HEK293T (cell line): ENCODE results near the gene BID.

Experiments
- CTCF ChIA-PET: fragments of 350-600 bp; formaldehyde crosslinking; extraction: SDS; loops from one replicate; lab custom pipeline; 2021; ENCODE audit warnings: antibody characterized with exemption, inconsistent platforms; lab: Yijun Ruan, JAX
- POLR2A ChIA-PET: fragments of 350-600 bp; formaldehyde crosslinking; extraction: SDS; loops from one replicate; lab custom pipeline; 2020; ENCODE audit warnings: antibody characterized with exemption, inconsistent platforms; lab: Yijun Ruan, JAX
- DNase-seq: peaks from one replicate; pipeline ENCODE4 v3.0.0; 2012; ENCODE audit warnings: mixed read lengths; ENCODE audit errors: extremely low spot score
- ARNT ChIP-seq: fragments of 450-650 bp; IDR thresholded peaks from 2 replicates; pipeline ENCODE4 v1.6.1; 2017; ENCODE audit warnings: mild to moderate bottlenecking
- BHLHE40 ChIP-seq: fragments of 450-650 bp; IDR thresholded peaks from 2 replicates; pipeline ENCODE4 v1.6.1; 2016; ENCODE audit warnings: mild to moderate bottlenecking, moderate library complexity, borderline replicate concordance
- CTBP1 ChIP-seq: fragments of 450-650 bp; IDR thresholded peaks from 2 replicates; pipeline ENCODE4 v1.6.1; 2016; ENCODE audit warnings: borderline replicate concordance
- ELF4 ChIP-seq: fragments of 450-650 bp; IDR thresholded peaks from 2 replicates; pipeline ENCODE4 v1.6.1; 2017; ENCODE audit warnings: antibody characterized with exemption
- FOXA1 ChIP-seq: fragments of 450-650 bp; IDR thresholded peaks from 2 replicates; pipeline ENCODE4 v1.6.1; 2016; ENCODE audit warnings: mild to moderate bottlenecking
- FOXK2 ChIP-seq: fragments of 450-650 bp; IDR thresholded peaks from 2 replicates; pipeline ENCODE4 v1.6.1; 2016; ENCODE audit warnings: mild to moderate bottlenecking
- FOXM1 ChIP-seq: fragments of 450-650 bp; IDR thresholded peaks from 2 replicates; pipeline ENCODE4 v1.6.1; 2017; ENCODE audit warnings: mild to moderate bottlenecking, borderline replicate concordance
- HDGF ChIP-seq: fragments of 450-650 bp; IDR thresholded peaks from 2 replicates; pipeline ENCODE4 v1.6.1; 2017; ENCODE audit warnings: antibody characterized with exemption, borderline replicate concordance
- L3MBTL2 ChIP-seq: fragments of 450-650 bp; conservative IDR thresholded peaks from 2 replicates; pipeline ENCODE4 v1.6.1; 2016; ENCODE audit warnings: mild to moderate bottlenecking
- LEF1 ChIP-seq: fragments of 450-650 bp; IDR thresholded peaks from 2 replicates; pipeline ENCODE4 v1.6.1; 2017; ENCODE audit warnings: mild to moderate bottlenecking, borderline replicate concordance
- NFRKB ChIP-seq: fragments of 450-650 bp; IDR thresholded peaks from 2 replicates; pipeline ENCODE4 v1.6.1; 2016; ENCODE audit warnings: mild to moderate bottlenecking, moderate library complexity
- PKNOX1 ChIP-seq: fragments of 450-650 bp; IDR thresholded peaks from 2 replicates; pipeline ENCODE4 v1.6.1; 2016
- SP1 ChIP-seq: fragments of 450-650 bp; IDR thresholded peaks from 2 replicates; pipeline ENCODE4 v1.6.1; 2017
- SUZ12 ChIP-seq: fragments of 450-650 bp; IDR thresholded peaks from 2 replicates; pipeline ENCODE4 v1.6.1; 2016; ENCODE audit warnings: mild to moderate bottlenecking
- TARDBP ChIP-seq: fragments of 450-650 bp; IDR thresholded peaks from 2 replicates; pipeline ENCODE4 v1.6.1; 2016
- ZNF384 ChIP-seq: fragments of 450-650 bp; IDR thresholded peaks from 2 replicates; pipeline ENCODE4 v1.6.1; 2016

Gene BID

DNA sequence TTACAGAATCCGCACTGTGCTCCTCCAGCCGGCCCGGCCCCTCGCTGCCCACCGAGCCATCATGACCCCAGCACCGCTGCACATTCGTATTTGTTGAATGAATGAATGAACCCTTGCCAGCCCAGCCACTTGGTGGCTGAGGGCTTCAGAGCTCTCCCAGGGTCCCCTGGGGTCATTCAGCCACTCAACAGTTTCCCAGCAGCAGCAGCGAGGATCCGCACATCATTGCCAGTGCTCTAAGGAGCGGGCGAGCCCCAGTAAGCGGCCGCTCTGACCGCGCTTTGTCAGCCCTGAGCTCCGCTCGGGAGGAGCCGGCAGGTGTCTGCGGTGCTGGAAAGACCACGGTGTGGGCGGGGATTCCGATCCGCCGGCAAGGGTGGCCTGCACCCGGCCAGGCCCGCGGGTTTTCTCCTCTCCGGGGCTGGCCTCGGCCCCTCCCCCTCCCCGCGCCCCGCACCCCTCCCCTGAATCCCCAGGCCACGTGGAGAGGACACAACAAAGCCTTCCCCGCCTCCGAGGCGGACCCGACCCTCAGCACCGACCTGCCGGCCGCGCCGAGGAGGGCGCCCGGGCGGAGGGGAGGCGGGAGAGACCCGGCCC, 563 bp downstream of the BID start:
- TF ChIP-seq CTBP1 (peak; percentile 12; the same call in 1 of the 2 replicates), ARNT (no peak)
- DNase-seq = peak; percentile 67
- CTCF ChIA-PET = interaction anchor here (0.8 to 2.2 kb wide), 3 partner anchors 8 to 31 kb away, joined by 3 to 10 read pairs (median 3); no protein-coding TSS in a partner anchor
- POLR2A ChIA-PET = interaction anchor here (0.7 to 1.9 kb wide), 5 partner anchors 9 to 31 kb away, joined by 3 to 16 read pairs (median 6); no protein-coding TSS in a partner anchor

GRCh38 chr22:17772958-17773605, 1.2 kb downstream of the BID start:
- no peak for DNase-seq
- CTCF ChIA-PET = interaction anchor here (0.5 to 2.2 kb wide), 5 partner anchors 8 to 1300 kb away, joined by 3 to 10 read pairs (median 3); no protein-coding TSS in a partner anchor
- POLR2A ChIA-PET = interaction anchor here (0.7 to 1.9 kb wide), 5 partner anchors 8 to 30 kb away, joined by 3 to 16 read pairs (median 6); no protein-coding TSS in a partner anchor
- TF ChIP-seq SP1 (no peak), ELF4 (no peak), BHLHE40 (no peak), HDGF (no peak), CTBP1 (no peak), ARNT (no peak), SUZ12 (no peak), FOXM1 (no peak), TARDBP (no peak), NFRKB (no peak), L3MBTL2 (no peak), LEF1 (no peak), ZNF384 (no peak), PKNOX1 (no peak), FOXA1 (no peak)

DNA sequence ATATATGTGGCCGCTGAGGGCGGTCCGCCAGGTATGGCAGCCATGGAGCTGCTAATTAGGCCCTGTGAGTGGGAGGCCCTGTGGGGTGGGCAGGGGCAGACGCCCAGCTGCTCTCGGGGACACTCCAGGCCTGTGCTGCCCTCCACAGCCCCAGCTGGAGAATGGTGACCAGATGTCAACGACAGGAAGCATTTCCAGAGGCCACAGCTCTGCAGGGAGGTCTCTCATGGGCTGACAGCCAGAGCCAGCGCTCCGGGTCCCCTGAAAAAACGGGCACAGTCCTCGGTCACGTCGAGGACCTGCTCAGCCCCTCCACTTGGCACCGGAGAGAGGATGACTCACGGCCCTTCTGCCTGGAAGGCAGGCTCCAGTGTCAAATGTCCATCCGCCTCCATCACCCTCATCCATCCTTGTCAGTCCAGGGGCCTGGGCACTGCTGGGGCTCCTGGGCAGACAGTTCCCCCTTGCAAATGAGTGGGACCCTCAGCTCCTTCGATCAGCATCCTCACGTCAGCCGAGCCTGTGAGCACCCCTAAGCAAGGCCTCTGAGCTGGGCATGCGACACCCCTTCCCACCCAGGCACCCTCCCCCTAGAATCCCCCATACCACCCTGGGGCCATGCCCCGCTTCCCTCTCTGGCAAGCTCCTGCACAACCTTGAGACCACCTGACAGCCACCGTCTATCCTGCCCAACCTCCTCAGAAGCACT, 1.9 kb downstream of the BID start:
- POLR2A ChIA-PET = interaction anchor here (1.0 kb wide), 1 partner anchor 13 kb away, joined by 3 read pairs; no protein-coding TSS in a partner anchor
- CTCF ChIA-PET = interaction anchor here (0.5 to 2.2 kb wide), 5 partner anchors 10 to 1301 kb away, joined by 3 to 10 read pairs (median 4); no protein-coding TSS in a partner anchor
- DNase-seq = no peak
- no peak for TF ChIP-seq L3MBTL2
- TF ChIP-seq PKNOX1 = peak; percentile 42

DNA sequence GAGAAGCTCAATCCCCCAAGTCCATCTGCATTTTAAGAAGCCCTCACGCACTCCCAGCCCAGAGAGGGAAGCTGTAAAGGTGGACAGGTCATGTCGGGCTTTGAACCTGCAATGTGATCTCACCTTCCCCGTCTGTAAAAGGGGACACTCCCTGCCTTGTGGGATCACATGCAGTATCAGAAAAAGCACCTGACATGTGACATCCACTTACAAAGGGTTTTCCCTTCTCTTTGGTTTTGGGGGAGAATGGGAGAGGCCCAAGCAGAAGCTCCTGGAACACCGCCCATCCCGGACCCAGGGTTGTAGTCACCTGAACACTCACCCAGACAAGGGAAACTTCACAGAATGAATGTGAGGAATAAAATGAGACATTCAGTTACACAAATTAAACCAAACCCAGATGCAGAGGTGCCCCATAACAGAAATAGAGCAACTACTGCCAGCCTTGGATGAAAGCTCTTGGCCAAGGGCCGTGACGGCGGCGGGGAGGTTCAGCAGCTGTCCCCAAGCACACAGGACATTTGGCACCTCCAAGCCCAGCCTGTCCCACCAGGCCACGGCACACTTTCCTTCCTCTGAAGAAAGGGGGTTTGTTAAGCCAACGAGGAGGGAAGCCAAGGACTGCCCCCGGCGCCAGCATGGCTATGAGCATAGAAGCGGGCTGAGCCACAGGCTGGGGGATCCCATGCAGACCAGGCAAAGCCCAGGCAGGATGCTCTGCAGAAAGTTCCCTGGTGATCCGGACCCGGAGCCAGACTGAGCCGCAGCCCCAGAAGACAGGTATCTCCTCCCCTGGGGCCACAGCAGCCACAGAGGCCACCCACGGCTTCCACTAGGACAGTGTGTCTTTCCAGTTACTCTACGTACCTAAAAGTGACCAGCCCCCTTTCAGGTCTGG, 3.8 kb downstream of the BID start:
- no peak for TF ChIP-seq TARDBP
- TF ChIP-seq BHLHE40 = no peak

DNA sequence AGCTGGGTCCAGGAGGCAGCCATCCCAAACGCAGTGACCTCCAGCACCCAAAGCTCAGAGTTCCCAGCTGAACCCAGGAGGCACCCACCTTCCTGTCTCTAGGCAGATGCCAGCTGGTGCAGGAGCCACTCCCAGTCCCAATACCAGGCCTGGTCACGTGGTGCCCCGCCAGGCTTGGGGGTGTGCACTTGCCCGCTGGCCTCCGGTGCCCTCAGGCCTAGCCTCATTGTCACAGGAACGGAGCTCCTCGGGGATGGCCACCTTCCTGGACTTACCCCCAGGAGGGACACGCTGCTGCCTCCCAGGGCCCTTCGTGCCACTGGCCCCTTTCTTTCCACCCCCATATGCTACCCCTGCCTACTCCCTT, 4.6 kb downstream of the BID start:
- no peak for TF ChIP-seq FOXM1
- no peak for TF ChIP-seq ARNT
- no peak for TF ChIP-seq SP1
- TF ChIP-seq FOXA1 = no peak
- TF ChIP-seq ELF4 = no peak
- TF ChIP-seq CTBP1 = no peak
- TF ChIP-seq SUZ12 = no peak
- TF ChIP-seq PKNOX1 = no peak
- no peak for TF ChIP-seq NFRKB
- no peak for TF ChIP-seq FOXK2
- no peak for TF ChIP-seq LEF1
- POLR2A ChIA-PET = no interaction called here
- DNase-seq = no peak
- CTCF ChIA-PET = interaction anchor here (1.1 kb wide), 1 partner anchor 306 kb away, joined by 3 read pairs; no protein-coding TSS in a partner anchor

More for the DNA sequence above, 3.8 kb downstream of the BID start:
- no peak for DNase-seq
- ChIA-PET CTCF (interaction anchor here (1.1 kb wide), 1 partner anchor 306 kb away, joined by 3 read pairs; no protein-coding TSS in a partner anchor), POLR2A (no interaction called here)
